Activated T-cell treated with anti-CD3 and anti-CD28 coated beads for 1 hour (primary cell): ENCODE data around the gene ATP2B1.
A peak's percentile ranks its signal among the peaks of the same experiment; 100 is the strongest.
"Not testable (repeated sequence)": the region's sequence is repeated elsewhere in the genome, so short reads cannot be mapped to it uniquely, and the experiment has no call there.

Source experiments
- DNase-seq: peaks from one replicate; pipeline ENCODE4 v3.0.0-alpha.2; 2020; ENCODE audit warnings: low read depth

The ATP2B1 gene

DNA sequence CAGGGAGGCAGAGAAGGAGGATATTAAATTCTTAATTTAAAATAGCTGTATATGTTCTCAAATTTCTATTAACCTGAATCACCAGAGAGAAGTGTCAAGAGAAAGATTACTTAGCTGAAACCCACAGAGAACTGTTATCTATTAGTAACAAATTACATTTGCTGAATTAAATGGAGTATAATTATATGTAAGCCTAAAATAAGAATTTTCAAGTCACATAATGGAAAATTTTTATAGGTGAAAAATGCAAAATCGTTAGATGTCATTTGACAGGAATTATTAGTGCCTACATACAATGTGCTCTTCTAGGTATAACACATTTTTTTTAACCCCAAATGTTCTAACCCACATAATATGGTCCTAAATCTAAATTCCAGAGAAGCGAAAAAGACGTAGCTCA lies 4.1 kb upstream of the ATP2B1 start:
- DNase-seq: no peak

DNA sequence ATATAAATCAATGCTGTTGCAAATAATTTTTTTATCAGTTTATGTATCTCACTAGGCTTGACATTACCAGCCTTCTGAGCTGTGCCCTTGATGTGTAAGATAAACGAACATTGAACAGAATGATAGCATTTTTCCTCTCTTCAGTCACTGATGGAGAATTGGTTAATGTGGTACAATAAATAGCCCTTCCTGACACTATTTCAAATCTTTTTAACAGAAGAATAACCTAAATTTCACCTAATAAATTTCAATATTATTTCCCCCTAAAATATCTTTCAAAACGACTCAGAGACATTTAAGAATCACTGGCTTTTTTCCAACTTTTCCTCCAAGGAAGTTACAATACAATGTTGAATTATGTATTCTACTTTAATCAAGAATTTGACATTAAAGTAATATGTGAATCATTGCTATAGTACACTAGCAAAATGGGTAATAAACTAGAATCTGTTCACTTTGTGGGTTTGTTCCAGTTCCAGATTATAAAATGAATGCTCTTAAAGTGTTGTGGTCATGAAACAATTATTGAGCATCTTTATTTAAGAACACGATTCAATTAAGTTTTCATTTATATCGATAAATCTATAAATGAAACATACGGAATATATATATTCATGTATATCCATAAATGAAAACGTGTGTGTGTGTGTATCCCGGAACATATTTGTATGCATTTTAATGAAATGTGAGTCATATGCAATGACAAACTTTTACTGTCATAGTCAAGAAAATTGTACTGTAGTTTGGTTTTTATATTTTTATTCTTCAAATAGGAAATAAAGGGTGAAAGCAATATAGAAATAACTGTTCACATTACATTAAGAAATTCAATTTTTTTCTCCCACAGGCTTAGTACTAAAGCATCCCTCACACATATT lies 2.5 kb upstream of the ATP2B1 start:
- DNase-seq: no peak

DNA sequence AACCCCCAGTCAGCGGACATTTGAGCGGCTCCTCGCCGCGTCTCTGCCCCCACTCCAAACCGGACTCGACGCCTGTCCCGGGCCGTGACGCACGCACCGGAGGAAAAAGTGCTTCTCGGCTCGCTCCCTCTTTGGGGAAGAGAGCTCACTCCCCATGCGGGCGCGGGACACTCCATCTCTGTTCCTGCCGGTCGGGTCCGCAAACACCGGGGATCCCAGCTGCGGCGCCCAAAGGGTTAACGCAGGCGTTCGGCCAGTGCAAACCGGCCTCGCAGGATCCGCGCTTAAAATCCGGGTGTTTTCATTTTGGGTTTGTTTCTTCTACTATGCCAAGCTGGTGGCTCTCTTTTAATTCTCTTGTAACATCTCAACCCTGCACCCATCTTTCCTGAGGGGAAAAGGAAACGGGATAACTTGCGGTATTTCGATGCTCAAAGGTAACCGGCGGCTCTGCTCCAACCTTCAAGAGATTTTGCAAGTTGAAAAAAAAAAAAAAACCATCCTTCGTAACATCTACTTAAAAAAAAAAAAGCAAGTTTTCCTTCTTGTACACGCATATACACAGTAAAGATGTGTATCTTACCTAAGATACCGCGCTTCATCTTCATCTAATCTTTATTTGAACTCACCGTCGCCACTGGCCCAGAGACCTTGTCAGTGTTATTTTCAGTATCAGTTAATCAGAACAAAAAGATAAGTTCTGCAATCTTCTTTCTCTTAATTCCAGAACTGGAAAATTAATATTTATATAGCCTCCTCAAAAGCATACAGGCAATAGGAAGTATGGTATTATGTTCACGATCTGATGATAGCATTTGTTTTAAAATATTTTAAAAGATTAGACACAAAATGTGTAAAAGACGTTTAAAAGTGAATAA lies 1.6 kb upstream of the ATP2B1 start:
- peak; percentile 28 for DNase-seq

GRCh38 chr12:89709157-89709994 lies 738 bp upstream of the ATP2B1 start:
- DNase-seq: peak; percentile 98

DNA sequence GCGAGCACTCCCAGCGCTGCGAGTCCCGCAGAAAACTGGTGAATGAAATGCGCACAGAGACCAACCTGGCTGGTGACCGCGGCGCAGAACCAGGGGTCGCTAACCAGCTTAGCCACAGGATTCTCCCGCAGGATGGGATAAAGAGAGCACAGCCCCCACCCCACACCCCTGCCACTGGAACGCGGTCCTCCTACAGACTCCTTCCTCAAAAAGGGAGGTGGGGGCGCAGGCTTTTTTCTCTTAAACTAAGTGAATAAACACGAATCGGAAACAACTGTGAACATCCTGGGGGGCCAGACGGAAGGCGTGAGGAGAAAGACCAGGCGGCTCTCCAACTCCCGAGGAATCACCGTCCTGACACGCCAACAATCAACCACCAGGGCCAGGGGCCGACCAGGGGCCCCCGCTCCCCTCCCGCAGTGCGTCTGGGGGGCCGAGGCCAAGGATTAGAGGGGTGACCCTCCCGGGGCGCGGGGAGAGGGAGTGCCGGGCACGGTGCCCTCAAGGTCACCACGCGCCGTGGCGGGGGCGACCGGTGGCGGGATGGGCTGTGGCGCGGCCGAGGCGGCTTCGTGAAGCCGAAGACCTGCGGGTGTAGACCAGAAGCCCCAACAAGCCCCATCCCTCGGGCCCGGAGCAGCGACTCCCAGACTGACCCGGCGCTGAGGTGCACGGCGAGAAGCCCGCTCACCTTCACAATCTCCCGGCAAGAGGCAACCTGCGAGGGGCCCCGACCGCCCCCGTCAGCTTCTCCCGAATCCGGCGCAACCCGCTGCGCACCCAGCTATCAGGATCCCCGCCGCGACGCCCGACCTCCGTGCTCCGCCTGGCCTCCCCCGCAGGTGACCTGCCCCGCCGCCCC lies 704 bp downstream of the ATP2B1 start:
- peak; percentile 24 for DNase-seq

- peak; percentile 1 for DNase-seq
Observed at GRCh38 chr12:89706986-89707702, 1.5 kb downstream of the ATP2B1 start.

DNA sequence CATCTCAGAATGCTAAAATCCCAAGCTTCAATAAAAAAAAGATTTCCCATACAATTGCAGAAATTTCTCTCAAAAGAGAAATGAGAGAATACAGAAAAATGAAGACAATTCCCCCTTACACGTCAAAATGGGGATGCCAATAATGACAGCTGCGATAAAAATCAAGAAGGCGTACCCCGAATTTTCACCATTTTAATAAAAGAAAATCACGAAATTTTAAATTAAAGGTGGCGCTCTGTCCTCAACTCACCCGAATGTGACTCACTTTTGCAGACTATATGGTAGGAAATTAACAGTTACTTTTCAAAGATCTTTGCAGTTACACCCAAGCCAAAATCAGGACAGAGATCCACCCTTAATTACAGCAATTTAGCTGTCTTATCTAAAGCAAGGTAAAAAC lies 2.1 kb downstream of the ATP2B1 start:
- DNase-seq: no peak

DNA sequence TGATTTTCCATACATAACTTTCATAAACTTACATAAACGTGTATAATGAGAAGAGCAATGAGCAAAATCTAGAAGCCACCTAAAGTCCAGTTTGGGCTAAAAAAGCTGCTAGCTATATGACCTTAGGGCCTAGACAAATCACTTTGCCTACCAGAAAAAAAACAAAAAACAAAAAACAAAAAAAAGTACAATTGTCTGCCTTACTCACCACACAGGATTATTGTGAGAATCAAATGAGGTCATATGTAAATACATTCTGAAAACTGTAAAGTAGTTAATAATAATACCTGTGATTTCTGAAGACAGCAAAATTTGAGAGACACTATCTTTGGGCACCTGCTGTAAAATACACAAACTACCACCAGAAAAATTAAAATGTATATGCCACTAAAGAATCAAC lies 4.2 kb downstream of the ATP2B1 start:
- DNase-seq: no peak

GRCh38 chr12:89703768-89704167 lies 4.9 kb downstream of the ATP2B1 start:
- DNase-seq: no peak

DNA sequence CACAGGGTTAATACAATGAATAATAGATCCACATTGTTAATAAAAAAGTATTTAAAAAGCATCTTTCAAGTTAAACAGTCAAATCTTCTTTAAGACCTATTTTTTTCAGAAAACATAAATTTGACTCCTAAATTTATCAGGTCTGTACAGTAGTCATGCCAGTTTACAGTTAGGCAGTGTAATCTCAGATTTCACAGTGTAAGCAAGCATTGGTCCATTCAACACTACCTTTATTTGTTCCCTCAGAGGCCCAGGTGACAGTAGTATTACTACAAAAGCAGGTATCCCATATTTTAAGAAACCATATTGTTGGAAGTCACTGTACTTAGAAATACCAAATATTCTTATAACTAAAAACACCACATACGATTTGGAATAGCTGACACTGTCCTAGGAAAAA lies 6.1 kb downstream of the ATP2B1 start:
- no peak for DNase-seq

DNA sequence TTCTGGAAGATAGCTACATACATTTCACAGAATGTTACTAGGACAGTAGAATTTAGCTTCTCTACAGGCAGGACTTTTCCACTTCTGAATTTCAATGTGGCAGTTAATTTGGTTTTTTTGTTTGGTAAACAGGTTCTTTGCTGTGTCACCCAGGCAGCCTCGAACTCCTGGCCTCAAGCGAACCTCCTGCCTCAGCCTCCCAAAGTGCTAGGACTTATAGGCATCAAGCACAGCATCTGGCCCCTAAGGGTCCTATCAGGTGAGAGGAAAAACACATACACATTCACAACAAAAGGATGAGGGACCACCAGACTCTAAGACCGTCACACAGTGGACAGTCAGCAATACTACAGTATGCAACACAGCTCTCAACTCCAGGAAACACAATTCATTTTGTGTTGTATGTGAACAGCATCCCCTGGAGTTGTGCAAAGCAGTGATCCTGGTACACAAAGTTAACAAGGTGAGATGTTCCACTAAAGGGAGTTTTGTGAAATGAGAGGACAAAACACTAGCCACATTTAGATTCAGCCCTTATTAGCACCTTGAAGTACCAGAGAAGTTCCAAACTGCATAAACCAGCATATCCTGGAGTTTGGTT lies 6.9 kb downstream of the ATP2B1 start:
- no peak for DNase-seq

GRCh38 chr12:89700191-89700810 lies 8.3 kb downstream of the ATP2B1 start:
- DNase-seq: no peak

GRCh38 chr12:89698607-89699006 lies 10.0 kb downstream of the ATP2B1 start:
- no peak for DNase-seq

GRCh38 chr12:89697728-89698127 lies 10.9 kb downstream of the ATP2B1 start:
- not testable (repeated sequence) for DNase-seq

DNA sequence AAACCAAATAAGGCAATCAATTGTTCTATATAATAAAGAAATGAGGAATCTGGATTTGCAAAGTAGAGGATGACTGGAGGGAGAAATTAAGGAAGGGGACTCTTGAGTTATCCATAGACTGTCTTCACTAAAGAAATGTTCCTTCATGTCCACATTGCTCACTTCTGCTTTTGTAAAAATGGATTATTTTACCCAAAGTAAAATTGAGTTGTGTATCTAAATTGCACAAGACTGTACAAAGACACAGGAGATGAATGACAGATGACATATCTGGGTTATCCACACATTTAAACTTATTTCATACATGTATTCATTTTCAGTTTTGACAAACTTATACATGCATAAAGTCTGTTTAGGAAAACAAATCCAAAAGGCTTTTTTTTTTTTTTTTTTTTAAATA lies 11.3 kb downstream of the ATP2B1 start:
- no peak for DNase-seq

DNA sequence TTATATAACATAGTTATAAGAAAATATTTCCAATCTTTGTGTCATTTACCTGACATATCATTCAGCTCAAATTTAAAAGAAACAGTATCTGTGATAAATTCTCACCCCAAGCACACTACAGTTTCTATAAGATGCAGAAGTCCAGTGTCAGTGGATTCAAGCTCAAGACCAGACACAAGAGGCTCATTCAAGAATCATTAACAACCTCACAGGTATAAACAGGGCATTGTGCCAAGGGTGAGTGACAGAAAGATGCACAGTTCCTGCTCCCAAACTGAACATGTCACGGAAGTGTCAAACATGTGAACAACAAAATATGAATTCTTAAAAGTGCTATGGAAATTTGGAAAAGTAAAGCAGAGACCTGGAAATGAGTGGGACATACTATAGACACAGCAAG lies 12.8 kb downstream of the ATP2B1 start:
- no peak for DNase-seq

DNA sequence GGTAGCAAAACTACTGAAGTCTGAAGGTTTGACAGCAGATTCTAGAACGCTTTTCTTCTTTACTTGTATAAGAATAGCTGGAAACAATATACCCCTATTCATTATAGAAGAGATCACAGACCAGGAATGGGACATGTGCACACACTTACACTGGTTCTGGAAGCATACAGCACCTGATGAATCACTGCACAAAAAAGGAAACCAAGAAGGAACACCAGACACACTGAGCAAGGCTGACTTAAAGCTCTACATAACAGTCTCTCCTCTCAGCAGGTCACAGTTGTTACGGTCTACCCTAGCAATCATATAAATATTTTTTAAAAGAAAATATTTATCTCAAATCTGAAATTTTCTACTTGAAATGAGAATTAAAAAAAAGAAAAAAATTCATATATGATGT lies 13.5 kb downstream of the ATP2B1 start:
- no peak for DNase-seq

DNA sequence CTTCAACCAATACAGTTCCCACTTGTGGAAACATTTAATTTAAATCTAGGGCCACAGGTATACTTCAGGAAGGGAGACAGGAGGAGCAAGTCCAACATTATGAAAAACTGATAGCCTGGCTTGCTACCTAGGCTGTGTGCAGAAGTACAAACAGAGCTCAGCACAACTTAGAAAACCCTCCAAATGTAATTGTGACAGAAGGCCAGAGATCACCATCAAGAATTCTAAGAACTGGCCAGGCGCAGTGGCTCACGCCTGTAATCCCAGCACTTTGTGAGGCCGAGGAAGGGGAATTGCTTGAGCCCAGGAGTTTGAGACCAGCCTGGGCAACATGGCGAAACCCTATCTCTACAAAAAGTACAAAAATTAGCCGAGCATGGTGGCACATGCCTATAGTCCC lies 14.1 kb downstream of the ATP2B1 start:
- no peak for DNase-seq

DNA sequence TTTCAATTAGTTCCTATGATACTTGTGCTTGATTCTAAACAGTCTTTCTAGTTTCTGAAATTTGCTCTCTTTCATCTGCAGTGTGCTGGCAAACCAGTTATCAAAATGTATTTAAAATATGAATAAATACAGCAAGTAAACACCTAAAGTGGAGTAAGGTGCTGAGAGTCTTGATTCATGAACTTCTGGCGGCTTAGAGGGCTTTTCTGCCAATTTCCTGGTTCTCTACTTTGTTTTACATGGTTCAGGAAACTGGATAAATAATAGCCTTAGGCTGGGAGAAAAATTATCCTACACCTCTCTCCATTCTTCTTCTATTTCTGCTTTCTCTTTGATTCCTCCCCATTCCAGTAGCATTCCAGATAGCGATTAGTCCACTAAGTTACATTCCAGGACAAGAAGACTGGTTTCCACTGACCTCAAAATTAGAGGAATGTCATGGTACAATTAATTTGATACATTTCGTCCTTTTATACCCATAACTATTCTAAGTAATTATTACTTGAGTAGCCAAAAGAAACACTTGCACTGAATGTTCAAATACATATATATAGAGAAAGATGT lies 14.9 kb downstream of the ATP2B1 start:
- DNase-seq: no peak
